Left ventricle myocardium inferior (tissue), 1 donor: ENCODE measurements around the gene NUDT4B. TPM values are rescaled to one million over a fixed set of nuclear protein-coding genes. Genes with fewer than 3 reads are reported as not detected.
A peak's percentile ranks its signal among the peaks of the same experiment; 100 is the strongest.
"Not testable (repeated sequence)": the region's sequence is repeated elsewhere in the genome, so short reads cannot be mapped to it uniquely, and the experiment has no call there.

Experiments
- DNase-seq: peaks from one replicate; pipeline ENCODE4 v3.0.0-alpha.2; 2020
- H3K27ac ChIP-seq: fragments of 200-600 bp; replicated peaks from 2 replicates; pipeline ENCODE4 v1.8.0; 2021
- H3K27me3 ChIP-seq: fragments of 200-600 bp; 2 replicates; pipeline ENCODE4 v1.8.0; 2021; ENCODE audit warnings: low read depth
- H3K36me3 ChIP-seq: fragments of 200-600 bp; 2 replicates; pipeline ENCODE4 v1.8.0; 2021
- H3K4me1 ChIP-seq: fragments of 200-600 bp; 2 replicates; pipeline ENCODE4 v1.8.0; 2021
- H3K4me3 ChIP-seq: fragments of 200-600 bp; 2 replicates; pipeline ENCODE4 v1.8.0; 2021; ENCODE audit warnings: mild to moderate bottlenecking, moderate library complexity
- H3K9me3 ChIP-seq: fragments of 200-600 bp; replicated peaks from 2 replicates; pipeline ENCODE4 v1.8.0; 2021
- intact Hi-C: fragments of 100-400 bp; cut with micrococcal nuclease; formaldehyde crosslinking; loops from one replicate; pipeline ENCODE4 v1.11.0; 2022
- total RNA-seq: library from RNA; stranded (reverse); fragmentation: NEBNext Ultra II Directional; extraction: Animal tissue kit (Norgen Biotek cat#: 25700); gene quantifications from one replicate; pipeline ENCODE4 v1.2.1, GENCODE V29; 2021
- donor health status: DM: no; HTN: yes; CAD: no; lungs with severe emphysema.

Gene NUDT4B
- total RNA-seq, 1 donor from 2014 or later = not detected

GRCh38 chr1:148757446-148757845, 8.9 kb downstream of the NUDT4B start:
- H3K4me1 ChIP-seq, H3K27me3 ChIP-seq, intact Hi-C loops, H3K4me3 ChIP-seq, H3K36me3 ChIP-seq, H3K27ac ChIP-seq, DNase-seq, H3K9me3 ChIP-seq: not testable (repeated sequence)

- H3K36me3 ChIP-seq, intact Hi-C loops, H3K4me1 ChIP-seq, H3K4me3 ChIP-seq, H3K9me3 ChIP-seq, H3K27me3 ChIP-seq, H3K27ac ChIP-seq, DNase-seq: not testable (repeated sequence)
Observed at GRCh38 chr1:148758412-148758811, 9.8 kb downstream of the NUDT4B start.

GRCh38 chr1:148758925-148759324, 10.4 kb downstream of the NUDT4B start:
- H3K9me3 ChIP-seq, H3K4me3 ChIP-seq, H3K4me1 ChIP-seq, intact Hi-C loops, DNase-seq, H3K36me3 ChIP-seq, H3K27me3 ChIP-seq, H3K27ac ChIP-seq: not testable (repeated sequence)

DNA sequence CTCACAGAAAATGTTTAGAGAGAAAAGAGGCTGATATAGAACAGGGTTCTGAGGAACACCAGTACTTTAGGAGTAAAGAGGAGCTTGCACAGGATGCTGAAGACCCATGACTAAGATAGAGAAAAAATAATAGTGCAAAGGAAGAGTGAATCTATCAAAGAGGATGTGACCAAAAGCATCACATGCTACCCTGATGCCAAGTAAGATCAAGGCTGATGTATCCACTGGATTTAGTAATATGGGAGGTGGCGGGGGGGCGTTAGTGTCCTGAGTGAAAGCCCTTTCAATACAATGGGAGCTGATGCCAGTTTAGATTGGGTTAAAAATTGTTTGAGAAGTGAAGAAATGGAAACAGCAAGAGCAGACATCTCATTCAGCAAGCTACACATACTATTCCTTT, 11.2 kb downstream of the NUDT4B start:
- H3K9me3 ChIP-seq, H3K27ac ChIP-seq, H3K27me3 ChIP-seq, H3K4me3 ChIP-seq, intact Hi-C loops, H3K36me3 ChIP-seq, H3K4me1 ChIP-seq: not testable (repeated sequence)
- DNase-seq = peak; percentile 14

GRCh38 chr1:148760206-148760605, 11.6 kb downstream of the NUDT4B start:
- H3K9me3 ChIP-seq, H3K4me3 ChIP-seq, H3K27me3 ChIP-seq, H3K36me3 ChIP-seq, H3K4me1 ChIP-seq, H3K27ac ChIP-seq, intact Hi-C loops, DNase-seq: not testable (repeated sequence)

DNA sequence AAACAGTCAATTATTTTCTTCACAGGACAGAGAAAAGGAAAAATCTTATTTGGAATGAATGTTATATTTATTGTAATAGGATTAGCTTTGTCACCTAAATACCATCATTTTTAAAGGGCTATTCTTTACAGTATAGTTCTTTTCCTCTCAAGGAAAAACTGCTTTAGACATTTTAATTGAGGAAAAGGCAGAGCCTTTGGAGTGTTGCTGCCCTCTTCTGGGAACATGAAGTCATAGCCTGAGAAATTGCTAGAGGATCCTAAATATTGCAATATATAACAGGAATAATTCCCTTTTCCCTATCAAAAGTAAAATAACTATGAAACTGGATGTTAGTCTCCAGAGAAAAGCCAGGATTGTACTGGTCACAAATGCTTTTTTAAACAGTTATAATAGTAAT, 12.8 kb downstream of the NUDT4B start:
- H3K9me3 ChIP-seq, H3K27me3 ChIP-seq, H3K36me3 ChIP-seq, DNase-seq, intact Hi-C loops, H3K4me3 ChIP-seq, H3K27ac ChIP-seq, H3K4me1 ChIP-seq: not testable (repeated sequence)

DNA sequence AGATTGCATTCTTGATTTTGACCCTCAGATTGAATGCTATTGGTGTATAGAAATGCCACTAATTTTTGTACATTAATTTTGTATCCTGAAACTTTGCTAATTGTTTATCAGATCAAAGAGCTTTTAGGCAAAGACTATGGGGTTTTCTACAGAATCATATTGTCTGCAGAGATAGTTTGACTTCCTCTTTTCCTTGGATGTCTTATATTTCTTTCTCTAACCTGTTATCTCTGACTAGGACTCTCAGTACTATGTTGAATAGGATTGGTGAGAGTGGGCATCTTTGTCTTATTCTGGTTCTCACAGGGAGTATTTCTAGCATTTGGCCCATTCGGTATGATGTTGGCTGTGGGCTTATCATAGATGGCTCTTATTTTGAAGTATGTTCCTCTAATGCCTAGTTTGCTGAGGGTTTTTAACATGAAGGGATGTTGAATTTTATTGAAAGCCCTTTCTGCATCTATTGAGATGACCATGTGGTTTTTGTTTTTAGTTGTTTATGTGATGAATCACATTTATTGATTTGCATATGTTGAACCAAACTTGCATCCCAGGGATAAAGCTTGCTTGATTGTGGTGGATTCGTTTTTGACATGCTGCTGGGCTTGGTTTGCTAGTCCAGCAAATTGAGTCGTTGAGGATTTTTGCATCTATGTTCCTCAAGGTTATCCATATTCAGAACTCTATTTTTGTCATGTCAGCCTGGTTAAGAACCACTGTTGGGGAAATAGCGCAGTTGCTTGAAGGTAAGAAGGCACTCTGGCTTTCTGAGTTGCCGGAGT, 16.9 kb downstream of the NUDT4B start:
- H3K9me3 ChIP-seq, H3K4me1 ChIP-seq, intact Hi-C loops, H3K4me3 ChIP-seq, H3K27ac ChIP-seq, H3K36me3 ChIP-seq, DNase-seq, H3K27me3 ChIP-seq: not testable (repeated sequence)

GRCh38 chr1:148768541-148768940, 20.0 kb downstream of the NUDT4B start:
- H3K4me1 ChIP-seq, H3K9me3 ChIP-seq, H3K27ac ChIP-seq, DNase-seq, H3K36me3 ChIP-seq, H3K27me3 ChIP-seq, H3K4me3 ChIP-seq, intact Hi-C loops: not testable (repeated sequence)

- H3K4me1 ChIP-seq, DNase-seq, H3K9me3 ChIP-seq, intact Hi-C loops, H3K27ac ChIP-seq, H3K4me3 ChIP-seq, H3K27me3 ChIP-seq, H3K36me3 ChIP-seq: not testable (repeated sequence)
Observed at GRCh38 chr1:148769495-148769894, 20.9 kb downstream of the NUDT4B start.

- H3K27ac ChIP-seq, intact Hi-C loops, H3K4me1 ChIP-seq, DNase-seq, H3K36me3 ChIP-seq, H3K9me3 ChIP-seq, H3K4me3 ChIP-seq, H3K27me3 ChIP-seq: not testable (repeated sequence)
Observed at GRCh38 chr1:148773690-148774089, 25.1 kb downstream of the NUDT4B start.

- intact Hi-C loops, H3K4me1 ChIP-seq: not testable (repeated sequence)
Observed at GRCh38 chr1:148774102-148774501, 25.5 kb downstream of the NUDT4B start.

GRCh38 chr1:148775263-148775662, 26.7 kb downstream of the NUDT4B start:
- H3K36me3 ChIP-seq, H3K4me3 ChIP-seq, intact Hi-C loops, H3K27ac ChIP-seq, H3K9me3 ChIP-seq, H3K27me3 ChIP-seq, DNase-seq, H3K4me1 ChIP-seq: not testable (repeated sequence)

More at GRCh38 chr1:148774102-148774501, 25.5 kb downstream of the NUDT4B start:
- DNase-seq, H3K27me3 ChIP-seq, H3K27ac ChIP-seq, H3K9me3 ChIP-seq, H3K36me3 ChIP-seq, H3K4me3 ChIP-seq: not testable (repeated sequence)

DNA sequence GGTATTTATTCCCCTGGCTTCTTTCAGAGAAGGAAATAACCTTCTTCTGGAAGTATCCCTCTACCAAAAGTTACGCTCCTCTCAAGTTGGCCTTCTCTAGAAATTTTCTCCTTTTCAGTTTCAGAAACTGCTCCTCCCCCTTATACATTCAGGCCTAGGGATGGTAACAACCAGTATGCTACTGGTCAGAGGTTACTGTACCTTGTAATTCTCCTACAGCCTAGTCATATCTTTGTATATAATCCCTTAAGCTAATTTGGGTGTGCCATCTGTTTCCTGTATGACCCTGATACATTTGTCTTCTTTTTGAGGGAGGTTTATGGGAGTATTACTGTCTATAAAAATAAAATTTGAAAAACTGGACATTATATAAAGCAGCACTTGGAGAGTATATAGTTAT, 29.1 kb downstream of the NUDT4B start:
- H3K4me3 ChIP-seq, H3K27me3 ChIP-seq, intact Hi-C loops, H3K4me1 ChIP-seq, H3K9me3 ChIP-seq, H3K27ac ChIP-seq, H3K36me3 ChIP-seq, DNase-seq: not testable (repeated sequence)

- H3K4me1 ChIP-seq, H3K27ac ChIP-seq, H3K27me3 ChIP-seq, intact Hi-C loops, H3K9me3 ChIP-seq, H3K4me3 ChIP-seq, DNase-seq, H3K36me3 ChIP-seq: not testable (repeated sequence)
Observed at GRCh38 chr1:148780404-148780803, 31.8 kb downstream of the NUDT4B start.
